Measurements from ENCODE around the gene SERF2. TPM values are rescaled to one million over a fixed set of nuclear protein-coding genes. Genes with fewer than 3 reads are reported as not detected.

SERF2 gene
- total and polyA plus RNA-seq, 4 donors: 195 to 1,329 (median 838) TPM

DNA sequence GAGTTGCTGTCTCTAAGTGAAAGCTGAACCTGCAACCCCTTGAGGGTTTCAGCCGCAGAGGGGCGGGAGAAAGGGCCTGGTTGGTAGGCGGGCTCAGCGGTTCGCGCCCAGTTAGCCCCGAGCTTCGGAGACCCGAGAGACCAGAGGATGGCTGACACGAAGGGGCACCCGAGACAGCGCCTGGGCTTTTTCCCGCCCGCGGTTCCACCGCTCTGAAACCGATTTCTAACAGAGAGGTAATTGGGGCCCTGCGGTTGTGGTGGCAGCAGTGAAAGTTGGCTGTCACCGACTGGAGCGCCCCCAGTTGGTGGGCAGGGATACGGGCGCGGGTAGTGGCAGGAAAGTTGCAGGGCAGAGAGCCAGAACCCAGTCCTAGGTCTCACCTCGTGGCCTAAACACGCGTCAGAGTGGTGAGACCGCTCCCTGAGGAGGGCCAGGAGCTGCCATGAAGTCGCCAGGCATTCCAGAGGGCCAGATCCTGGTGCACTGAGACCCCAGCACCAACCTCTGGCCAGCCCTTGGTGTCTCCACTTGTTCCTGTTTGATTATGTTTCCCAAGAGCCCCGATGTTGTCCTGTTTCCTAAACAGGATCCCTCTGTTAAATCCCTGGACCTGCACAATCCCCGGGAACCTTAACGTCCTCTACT lies 14.7 kb upstream of the SERF2 start:
- Histone ChIP-seq H3K27ac (ENCODE audit: low read depth in 1 of 2, low read length in 2 of 2) (peak overlapping the region; percentile 84 to 88), H3K4me3 (ENCODE audit: low read depth in 1 of 3, low read length in 3 of 3) (peak overlapping the region; percentile 63 to 91 (median 82)), H3K9me3 (ENCODE audit: control insufficient read depth in 4 of 4, low read length in 3 of 4) (no peaks in the 10 kb centered on the region), H3K36me3 (ENCODE audit: control insufficient read depth in 4 of 4, insufficient read depth in 3 of 4, low read depth in 1 of 4, low read length in 3 of 4) (peaks cover 3 to 16% (median 13%) of the 10 kb centered on the region in 4 donors), H3K9ac (ENCODE audit: low read depth in 1 of 2, low read length in 2 of 2) (peak overlapping the region; percentile 42 to 92), H3K27me3 (ENCODE audit: control insufficient read depth in 4 of 4, insufficient read depth in 4 of 4, low read length in 3 of 4) (no peaks in the 10 kb centered on the region), H3K4me1 (ENCODE audit: control insufficient read depth in 4 of 4, insufficient read depth in 4 of 4, low read length in 3 of 4) (peaks cover 0 to 19% (median 11%) of the 10 kb centered on the region in 4 donors)
- peak; percentile 83 for DNase-seq (ENCODE audit: low spot score)
- 1% methylated on average over 31 of the region's 31 CpGs for WGBS
- no peak for TF ChIP-seq TAF1 (conservative IDR thresholded peaks at IDR 0.05)
- TF ChIP-seq RXRA (IDR thresholded peaks at IDR 0.05): peak in 1 of 2 donors; percentile 26
- TF ChIP-seq YY1 (IDR thresholded peaks at IDR 0.05): peak; percentile 59
- TF ChIP-seq EGR1 (IDR thresholded peaks at IDR 0.05; ENCODE audit: low read depth in 2 of 2): peak in 1 of 2 donors; percentile 53
- TF ChIP-seq, protein P1, sequence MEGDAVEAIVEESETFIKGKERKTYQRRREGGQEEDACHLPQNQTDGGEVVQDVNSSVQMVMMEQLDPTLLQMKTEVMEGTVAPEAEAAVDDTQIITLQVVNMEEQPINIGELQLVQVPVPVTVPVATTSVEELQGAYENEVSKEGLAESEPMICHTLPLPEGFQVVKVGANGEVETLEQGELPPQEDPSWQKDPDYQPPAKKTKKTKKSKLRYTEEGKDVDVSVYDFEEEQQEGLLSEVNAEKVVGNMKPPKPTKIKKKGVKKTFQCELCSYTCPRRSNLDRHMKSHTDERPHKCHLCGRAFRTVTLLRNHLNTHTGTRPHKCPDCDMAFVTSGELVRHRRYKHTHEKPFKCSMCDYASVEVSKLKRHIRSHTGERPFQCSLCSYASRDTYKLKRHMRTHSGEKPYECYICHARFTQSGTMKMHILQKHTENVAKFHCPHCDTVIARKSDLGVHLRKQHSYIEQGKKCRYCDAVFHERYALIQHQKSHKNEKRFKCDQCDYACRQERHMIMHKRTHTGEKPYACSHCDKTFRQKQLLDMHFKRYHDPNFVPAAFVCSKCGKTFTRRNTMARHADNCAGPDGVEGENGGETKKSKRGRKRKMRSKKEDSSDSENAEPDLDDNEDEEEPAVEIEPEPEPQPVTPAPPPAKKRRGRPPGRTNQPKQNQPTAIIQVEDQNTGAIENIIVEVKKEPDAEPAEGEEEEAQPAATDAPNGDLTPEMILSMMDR (IDR thresholded peaks at IDR 0.05; ENCODE audit: low read depth, low read length, missing input control): peak; percentile 55
- peak; percentile 23 to 35 for TF ChIP-seq RAD21 (IDR thresholded peaks at IDR 0.05)
- no peak for TF ChIP-seq HNF4G (IDR thresholded peaks at IDR 0.05)
- TF ChIP-seq, protein P2, sequence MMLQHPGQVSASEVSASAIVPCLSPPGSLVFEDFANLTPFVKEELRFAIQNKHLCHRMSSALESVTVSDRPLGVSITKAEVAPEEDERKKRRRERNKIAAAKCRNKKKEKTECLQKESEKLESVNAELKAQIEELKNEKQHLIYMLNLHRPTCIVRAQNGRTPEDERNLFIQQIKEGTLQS (IDR thresholded peaks at IDR 0.05): no peak
- TF ChIP-seq HNF4A (conservative IDR thresholded peaks at IDR 0.05): no peak
- no peak for TF ChIP-seq FOXA1 (IDR thresholded peaks at IDR 0.05)
- TF ChIP-seq, protein P3, sequence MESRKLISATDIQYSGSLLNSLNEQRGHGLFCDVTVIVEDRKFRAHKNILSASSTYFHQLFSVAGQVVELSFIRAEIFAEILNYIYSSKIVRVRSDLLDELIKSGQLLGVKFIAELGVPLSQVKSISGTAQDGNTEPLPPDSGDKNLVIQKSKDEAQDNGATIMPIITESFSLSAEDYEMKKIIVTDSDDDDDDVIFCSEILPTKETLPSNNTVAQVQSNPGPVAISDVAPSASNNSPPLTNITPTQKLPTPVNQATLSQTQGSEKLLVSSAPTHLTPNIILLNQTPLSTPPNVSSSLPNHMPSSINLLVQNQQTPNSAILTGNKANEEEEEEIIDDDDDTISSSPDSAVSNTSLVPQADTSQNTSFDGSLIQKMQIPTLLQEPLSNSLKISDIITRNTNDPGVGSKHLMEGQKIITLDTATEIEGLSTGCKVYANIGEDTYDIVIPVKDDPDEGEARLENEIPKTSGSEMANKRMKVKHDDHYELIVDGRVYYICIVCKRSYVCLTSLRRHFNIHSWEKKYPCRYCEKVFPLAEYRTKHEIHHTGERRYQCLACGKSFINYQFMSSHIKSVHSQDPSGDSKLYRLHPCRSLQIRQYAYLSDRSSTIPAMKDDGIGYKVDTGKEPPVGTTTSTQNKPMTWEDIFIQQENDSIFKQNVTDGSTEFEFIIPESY (IDR thresholded peaks at IDR 0.05): no peak
- TF ChIP-seq, protein P4, sequence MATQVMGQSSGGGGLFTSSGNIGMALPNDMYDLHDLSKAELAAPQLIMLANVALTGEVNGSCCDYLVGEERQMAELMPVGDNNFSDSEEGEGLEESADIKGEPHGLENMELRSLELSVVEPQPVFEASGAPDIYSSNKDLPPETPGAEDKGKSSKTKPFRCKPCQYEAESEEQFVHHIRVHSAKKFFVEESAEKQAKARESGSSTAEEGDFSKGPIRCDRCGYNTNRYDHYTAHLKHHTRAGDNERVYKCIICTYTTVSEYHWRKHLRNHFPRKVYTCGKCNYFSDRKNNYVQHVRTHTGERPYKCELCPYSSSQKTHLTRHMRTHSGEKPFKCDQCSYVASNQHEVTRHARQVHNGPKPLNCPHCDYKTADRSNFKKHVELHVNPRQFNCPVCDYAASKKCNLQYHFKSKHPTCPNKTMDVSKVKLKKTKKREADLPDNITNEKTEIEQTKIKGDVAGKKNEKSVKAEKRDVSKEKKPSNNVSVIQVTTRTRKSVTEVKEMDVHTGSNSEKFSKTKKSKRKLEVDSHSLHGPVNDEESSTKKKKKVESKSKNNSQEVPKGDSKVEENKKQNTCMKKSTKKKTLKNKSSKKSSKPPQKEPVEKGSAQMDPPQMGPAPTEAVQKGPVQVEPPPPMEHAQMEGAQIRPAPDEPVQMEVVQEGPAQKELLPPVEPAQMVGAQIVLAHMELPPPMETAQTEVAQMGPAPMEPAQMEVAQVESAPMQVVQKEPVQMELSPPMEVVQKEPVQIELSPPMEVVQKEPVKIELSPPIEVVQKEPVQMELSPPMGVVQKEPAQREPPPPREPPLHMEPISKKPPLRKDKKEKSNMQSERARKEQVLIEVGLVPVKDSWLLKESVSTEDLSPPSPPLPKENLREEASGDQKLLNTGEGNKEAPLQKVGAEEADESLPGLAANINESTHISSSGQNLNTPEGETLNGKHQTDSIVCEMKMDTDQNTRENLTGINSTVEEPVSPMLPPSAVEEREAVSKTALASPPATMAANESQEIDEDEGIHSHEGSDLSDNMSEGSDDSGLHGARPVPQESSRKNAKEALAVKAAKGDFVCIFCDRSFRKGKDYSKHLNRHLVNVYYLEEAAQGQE (IDR thresholded peaks at IDR 0.05): no peak
- TF ChIP-seq SP1 (IDR thresholded peaks at IDR 0.05): peak; percentile 41
- no peak for TF ChIP-seq JUND (IDR thresholded peaks at IDR 0.05)
- TF ChIP-seq NR2F2 (IDR thresholded peaks at IDR 0.05): peak; percentile 59

DNA sequence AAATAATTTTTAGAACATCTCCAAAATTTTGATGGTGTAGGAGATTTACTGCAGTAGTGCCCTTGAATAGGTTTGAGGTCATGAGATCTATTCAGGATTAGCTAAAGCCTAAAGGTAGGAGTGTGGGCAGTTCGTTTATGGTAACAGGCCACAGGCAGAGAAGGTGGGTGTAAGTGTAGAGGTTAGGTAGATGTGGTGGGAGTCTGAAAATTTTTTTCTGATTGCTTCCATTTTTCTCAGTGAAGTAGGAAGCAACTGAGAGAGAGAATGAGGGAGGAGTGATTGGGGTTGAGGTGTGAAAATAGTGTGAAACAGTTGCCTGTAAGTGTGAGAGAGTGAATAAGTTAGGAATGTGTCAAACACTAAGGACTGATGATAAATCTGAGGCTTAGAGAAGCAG lies 13.1 kb upstream of the SERF2 start:
- H3K4me3 ChIP-seq (ENCODE audit: low read depth in 1 of 3, low read length in 3 of 3): no peak overlapping the region

More for the DNA sequence above, 13.1 kb upstream of the SERF2 start:
- Histone ChIP-seq H3K9ac (ENCODE audit: low read depth in 1 of 2, low read length in 2 of 2) (no peak overlapping the region), H3K27ac (ENCODE audit: low read depth in 1 of 2, low read length in 2 of 2) (no peak overlapping the region), H3K4me1 (ENCODE audit: control insufficient read depth in 4 of 4, insufficient read depth in 4 of 4, low read length in 3 of 4) (peaks cover 0 to 19% (median 11%) of the 10 kb centered on the region in 4 donors), H3K36me3 (ENCODE audit: control insufficient read depth in 4 of 4, insufficient read depth in 3 of 4, low read depth in 1 of 4, low read length in 3 of 4) (peaks cover 0 to 3% (median 2%) of the 10 kb centered on the region in 4 donors), H3K9me3 (ENCODE audit: control insufficient read depth in 4 of 4, low read length in 3 of 4) (no peaks in the 10 kb centered on the region), H3K27me3 (ENCODE audit: control insufficient read depth in 4 of 4, insufficient read depth in 4 of 4, low read length in 3 of 4) (no peaks in the 10 kb centered on the region)
- DNase-seq (ENCODE audit: low spot score): no peak
- 89% methylated on average over 1 of the region's 1 CpG for WGBS
- TF ChIP-seq, protein P1 (IDR thresholded peaks at IDR 0.05; ENCODE audit: low read depth, low read length, missing input control): no peak
- TF ChIP-seq JUND (IDR thresholded peaks at IDR 0.05) (no peak), SP1 (IDR thresholded peaks at IDR 0.05) (no peak), HNF4A (conservative IDR thresholded peaks at IDR 0.05) (no peak), GABPA (IDR thresholded peaks at IDR 0.05 in 1 of 2, conservative IDR thresholded peaks at IDR 0.05 in 1 of 2) (no peak)
